ENCODE measurements around the gene HOXB7. TPM values are rescaled to one million over a fixed set of nuclear protein-coding genes. Genes with fewer than 3 reads are reported as not detected.

HOXB7 gene
- total and polyA plus RNA-seq, 8 donors = 2.4 to 10.5 (median 6.4) TPM

- peaks cover 89 to 100% of the 10 kb centered on the region in 2 donors for H3K27me3 ChIP-seq
Measured at GRCh38 chr17:48605991-48606891, 4.6 kb downstream of the HOXB7 start.

GRCh38 chr17:48605409-48605919 lies 5.4 kb downstream of the HOXB7 start:
- peaks cover 84 to 99% of the 10 kb centered on the region in 2 donors for H3K27me3 ChIP-seq
- intact Hi-C loops (cut with DNase I) = no loop called here

More at GRCh38 chr17:48605991-48606891, 4.6 kb downstream of the HOXB7 start:
- no peak overlapping the region for H3K27ac ChIP-seq
- ATAC-seq (no peak), DNase-seq (no peak)
- no peak overlapping the region for H3K4me3 ChIP-seq
- TF ChIP-seq, protein P1, sequence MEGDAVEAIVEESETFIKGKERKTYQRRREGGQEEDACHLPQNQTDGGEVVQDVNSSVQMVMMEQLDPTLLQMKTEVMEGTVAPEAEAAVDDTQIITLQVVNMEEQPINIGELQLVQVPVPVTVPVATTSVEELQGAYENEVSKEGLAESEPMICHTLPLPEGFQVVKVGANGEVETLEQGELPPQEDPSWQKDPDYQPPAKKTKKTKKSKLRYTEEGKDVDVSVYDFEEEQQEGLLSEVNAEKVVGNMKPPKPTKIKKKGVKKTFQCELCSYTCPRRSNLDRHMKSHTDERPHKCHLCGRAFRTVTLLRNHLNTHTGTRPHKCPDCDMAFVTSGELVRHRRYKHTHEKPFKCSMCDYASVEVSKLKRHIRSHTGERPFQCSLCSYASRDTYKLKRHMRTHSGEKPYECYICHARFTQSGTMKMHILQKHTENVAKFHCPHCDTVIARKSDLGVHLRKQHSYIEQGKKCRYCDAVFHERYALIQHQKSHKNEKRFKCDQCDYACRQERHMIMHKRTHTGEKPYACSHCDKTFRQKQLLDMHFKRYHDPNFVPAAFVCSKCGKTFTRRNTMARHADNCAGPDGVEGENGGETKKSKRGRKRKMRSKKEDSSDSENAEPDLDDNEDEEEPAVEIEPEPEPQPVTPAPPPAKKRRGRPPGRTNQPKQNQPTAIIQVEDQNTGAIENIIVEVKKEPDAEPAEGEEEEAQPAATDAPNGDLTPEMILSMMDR (IDR thresholded peaks at IDR 0.05) = no peak
- no peaks in the 10 kb centered on the region for H3K36me3 ChIP-seq
- intact Hi-C loops (cut with DNase I) = no loop called here
- peaks cover 3 to 30% of the 10 kb centered on the region in 2 donors for H3K4me1 ChIP-seq
- no peaks in the 10 kb centered on the region for H3K9me3 ChIP-seq

GRCh38 chr17:48604770-48605329 lies 6.0 kb downstream of the HOXB7 start, which contains the start of gene HOXB6:
Gene HOXB6, minus strand, starts transcription at chr17:48604986. Its CDS starts 6,836 bp downstream, at chr17:48598150.
- ATAC-seq (no peak), DNase-seq (no peak)
- Histone ChIP-seq H3K36me3 (no peaks in the 10 kb centered on the region), H3K4me3 (peak within 1 kb of the TSS in 1 of 2 donors; percentile 17), H3K9me3 (no peaks in the 10 kb centered on the region), H3K4me1 (peaks cover 3 to 17% of the 10 kb centered on the region in 2 donors), H3K27me3 (peaks cover 84 to 99% of the 10 kb centered on the region in 2 donors), H3K27ac (peak within 1 kb of the TSS in 1 of 2 donors; percentile 7)
- intact Hi-C loops (cut with DNase I) = no loop called here
- TF ChIP-seq, protein P1 (IDR thresholded peaks at IDR 0.05) = no peak

More at GRCh38 chr17:48605409-48605919, 5.4 kb downstream of the HOXB7 start:
- H3K9me3 ChIP-seq = no peaks in the 10 kb centered on the region
- TF ChIP-seq, protein P1 (IDR thresholded peaks at IDR 0.05) = no peak
- DNase-seq (no peak), ATAC-seq (no peak)
- H3K36me3 ChIP-seq = no peaks in the 10 kb centered on the region
- H3K27ac ChIP-seq = no peak overlapping the region
- no peak overlapping the region for H3K4me3 ChIP-seq
- peaks cover 3 to 22% of the 10 kb centered on the region in 2 donors for H3K4me1 ChIP-seq

- intact Hi-C loops (cut with DNase I) = no loop called here
- no peak for DNase-seq
- Histone ChIP-seq H3K4me3 (peak overlapping the region in 1 of 2 donors; percentile 17), H3K27ac (peak overlapping the region in 1 of 2 donors; percentile 7), H3K27me3 (peaks cover 83 to 99% of the 10 kb centered on the region in 2 donors), H3K9me3 (no peaks in the 10 kb centered on the region), H3K36me3 (no peaks in the 10 kb centered on the region), H3K4me1 (peaks cover 3 to 11% of the 10 kb centered on the region in 2 donors)
- TF ChIP-seq, protein P1 (IDR thresholded peaks at IDR 0.05) = no peak
- ATAC-seq = no peak
Measured at GRCh38 chr17:48603959-48604769, 6.7 kb downstream of the HOXB7 start.
